Activated naive CD8-positive, alpha-beta T cell treated with anti-CD3 and anti-CD28 coated beads for 36 hours (primary cell): ENCODE measurements around the gene KDM4C. TPM values are rescaled to one million over a fixed set of nuclear protein-coding genes. Genes with fewer than 3 reads are reported as not detected.

Experiments
- DNase-seq: peaks from one replicate; pipeline ENCODE4 v3.0.0; 2021
- H3K27ac Mint-ChIP-seq: one replicate; pipeline ENCODE4 v1.8.0; 2022; ENCODE audit warnings: mild to moderate bottlenecking, moderate library complexity, mixed read lengths
- H3K27me3 Mint-ChIP-seq: one replicate; pipeline ENCODE4 v1.8.0; 2022; ENCODE audit warnings: mild to moderate bottlenecking, mixed read lengths
- H3K36me3 Mint-ChIP-seq: one replicate; pipeline ENCODE4 v1.8.0; 2021; ENCODE audit warnings: mild to moderate bottlenecking, mixed read lengths
- H3K4me1 Mint-ChIP-seq: one replicate; pipeline ENCODE4 v1.8.0; 2021; ENCODE audit warnings: mixed read lengths
- H3K4me3 Mint-ChIP-seq: one replicate; pipeline ENCODE4 v1.8.0; 2022; ENCODE audit warnings: mild to moderate bottlenecking, moderate library complexity, mixed read lengths
- H3K9me3 Mint-ChIP-seq: one replicate; pipeline ENCODE4 v1.8.0; 2022; ENCODE audit warnings: mixed read lengths
- total RNA-seq, 2 experiments: library from RNA; stranded (reverse); gene quantifications; one replicate each; pipeline ENCODE4 v1.2.3, GENCODE V29; 2021

KDM4C gene
- total RNA-seq, 2 experiments from 2014 or later = 22.7 to 22.9 TPM

- DNase-seq = no peak
- H3K9me3 Mint-ChIP-seq = peaks cover 3% of the 10 kb centered on the region
- no peak overlapping the region for H3K27ac Mint-ChIP-seq
- peaks cover 40% of the 10 kb centered on the region for H3K36me3 Mint-ChIP-seq
- peaks cover 15% of the 10 kb centered on the region for H3K4me1 Mint-ChIP-seq
- no peaks in the 10 kb centered on the region for H3K27me3 Mint-ChIP-seq
- no peak overlapping the region for H3K4me3 Mint-ChIP-seq
Observed at GRCh38 chr9:7154650-7155049, 396.9 kb downstream of the KDM4C start.

GRCh38 chr9:7161469-7161868 is 403.7 kb downstream of the KDM4C start:
- no peaks in the 10 kb centered on the region for H3K9me3 Mint-ChIP-seq
- no peak for DNase-seq
- no peaks in the 10 kb centered on the region for H3K27me3 Mint-ChIP-seq
- H3K4me3 Mint-ChIP-seq = no peak overlapping the region
- H3K27ac Mint-ChIP-seq = no peak overlapping the region
- H3K36me3 Mint-ChIP-seq = peaks cover 25% of the 10 kb centered on the region
- H3K4me1 Mint-ChIP-seq = peaks cover 2% of the 10 kb centered on the region

GRCh38 chr9:7163932-7164331 is 406.2 kb downstream of the KDM4C start:
- DNase-seq = no peak
- Mint-ChIP-seq H3K36me3 (peaks cover 12% of the 10 kb centered on the region), H3K27me3 (no peaks in the 10 kb centered on the region), H3K4me1 (no peaks in the 10 kb centered on the region), H3K9me3 (no peaks in the 10 kb centered on the region), H3K27ac (no peak overlapping the region), H3K4me3 (no peak overlapping the region)

- H3K4me3 Mint-ChIP-seq = no peak overlapping the region
- peaks cover 11% of the 10 kb centered on the region for H3K36me3 Mint-ChIP-seq
- no peak for DNase-seq
- H3K27ac Mint-ChIP-seq = no peak overlapping the region
- H3K9me3 Mint-ChIP-seq = no peaks in the 10 kb centered on the region
- H3K4me1 Mint-ChIP-seq = no peaks in the 10 kb centered on the region
- H3K27me3 Mint-ChIP-seq = no peaks in the 10 kb centered on the region
Observed at GRCh38 chr9:7164440-7165330, 406.9 kb downstream of the KDM4C start.

GRCh38 chr9:7165331-7165975 is 407.7 kb downstream of the KDM4C start:
- Mint-ChIP-seq H3K27ac (no peak overlapping the region), H3K4me3 (no peak overlapping the region), H3K9me3 (no peaks in the 10 kb centered on the region), H3K36me3 (peaks cover 7% of the 10 kb centered on the region), H3K4me1 (no peaks in the 10 kb centered on the region), H3K27me3 (no peaks in the 10 kb centered on the region)
- no peak for DNase-seq

- Mint-ChIP-seq H3K9me3 (no peaks in the 10 kb centered on the region), H3K27me3 (no peaks in the 10 kb centered on the region), H3K36me3 (peaks cover 7% of the 10 kb centered on the region), H3K4me3 (no peak overlapping the region), H3K27ac (no peak overlapping the region), H3K4me1 (no peaks in the 10 kb centered on the region)
- no peak for DNase-seq
Observed at GRCh38 chr9:7166074-7166473, 408.3 kb downstream of the KDM4C start.

- Mint-ChIP-seq H3K4me1 (peaks cover 3% of the 10 kb centered on the region), H3K9me3 (no peaks in the 10 kb centered on the region), H3K4me3 (no peak overlapping the region), H3K27me3 (no peaks in the 10 kb centered on the region), H3K36me3 (peaks cover 23% of the 10 kb centered on the region), H3K27ac (no peak overlapping the region)
- DNase-seq = no peak
Observed at GRCh38 chr9:7169717-7170389, 412.1 kb downstream of the KDM4C start.

GRCh38 chr9:7171396-7172153 is 413.8 kb downstream of the KDM4C start:
- no peak for DNase-seq
- H3K4me3 Mint-ChIP-seq = no peak overlapping the region
- peaks cover 21% of the 10 kb centered on the region for H3K36me3 Mint-ChIP-seq
- no peaks in the 10 kb centered on the region for H3K27me3 Mint-ChIP-seq
- H3K27ac Mint-ChIP-seq = peak overlapping the region; percentile 1
- H3K9me3 Mint-ChIP-seq = no peaks in the 10 kb centered on the region
- H3K4me1 Mint-ChIP-seq = peaks cover 3% of the 10 kb centered on the region

GRCh38 chr9:7172154-7173115 is 414.7 kb downstream of the KDM4C start:
- H3K9me3 Mint-ChIP-seq = no peaks in the 10 kb centered on the region
- H3K4me3 Mint-ChIP-seq = no peak overlapping the region
- DNase-seq = no peak
- H3K4me1 Mint-ChIP-seq = peaks cover 3% of the 10 kb centered on the region
- H3K27me3 Mint-ChIP-seq = no peaks in the 10 kb centered on the region
- H3K36me3 Mint-ChIP-seq = peaks cover 21% of the 10 kb centered on the region
- no peak overlapping the region for H3K27ac Mint-ChIP-seq

- no peaks in the 10 kb centered on the region for H3K9me3 Mint-ChIP-seq
- H3K36me3 Mint-ChIP-seq = peaks cover 27% of the 10 kb centered on the region
- no peaks in the 10 kb centered on the region for H3K27me3 Mint-ChIP-seq
- DNase-seq = no peak
- peaks cover 3% of the 10 kb centered on the region for H3K4me1 Mint-ChIP-seq
- H3K27ac Mint-ChIP-seq = no peak overlapping the region
- no peak overlapping the region for H3K4me3 Mint-ChIP-seq
Observed at GRCh38 chr9:7173139-7173538, 415.4 kb downstream of the KDM4C start.

GRCh38 chr9:7174301-7174700 is 416.5 kb downstream of the KDM4C start:
- no peak for DNase-seq
- H3K27ac Mint-ChIP-seq = no peak overlapping the region
- H3K4me1 Mint-ChIP-seq = peaks cover 9% of the 10 kb centered on the region
- no peak overlapping the region for H3K4me3 Mint-ChIP-seq
- peaks cover 39% of the 10 kb centered on the region for H3K36me3 Mint-ChIP-seq
- no peaks in the 10 kb centered on the region for H3K27me3 Mint-ChIP-seq
- no peaks in the 10 kb centered on the region for H3K9me3 Mint-ChIP-seq

- no peaks in the 10 kb centered on the region for H3K27me3 Mint-ChIP-seq
- no peak for DNase-seq
- H3K27ac Mint-ChIP-seq = no peak overlapping the region
- peaks cover 43% of the 10 kb centered on the region for H3K36me3 Mint-ChIP-seq
- H3K9me3 Mint-ChIP-seq = no peaks in the 10 kb centered on the region
- no peak overlapping the region for H3K4me3 Mint-ChIP-seq
- H3K4me1 Mint-ChIP-seq = peaks cover 9% of the 10 kb centered on the region
Observed at GRCh38 chr9:7174884-7175283, 417.1 kb downstream of the KDM4C start.

- H3K9me3 Mint-ChIP-seq = peaks cover 4% of the 10 kb centered on the region
- H3K27me3 Mint-ChIP-seq = no peaks in the 10 kb centered on the region
- H3K27ac Mint-ChIP-seq = no peak overlapping the region
- H3K4me3 Mint-ChIP-seq = no peak overlapping the region
- peaks cover 44% of the 10 kb centered on the region for H3K36me3 Mint-ChIP-seq
- peaks cover 6% of the 10 kb centered on the region for H3K4me1 Mint-ChIP-seq
- no peak for DNase-seq
Observed at GRCh38 chr9:7176561-7176960, 418.8 kb downstream of the KDM4C start.

GRCh38 chr9:7177383-7177782 is 419.6 kb downstream of the KDM4C start:
- H3K4me1 Mint-ChIP-seq = peaks cover 6% of the 10 kb centered on the region
- no peaks in the 10 kb centered on the region for H3K27me3 Mint-ChIP-seq
- peaks cover 5% of the 10 kb centered on the region for H3K9me3 Mint-ChIP-seq
- H3K36me3 Mint-ChIP-seq = peaks cover 49% of the 10 kb centered on the region
- no peak overlapping the region for H3K27ac Mint-ChIP-seq
- no peak overlapping the region for H3K4me3 Mint-ChIP-seq
- DNase-seq = no peak
